ENCODE results near the gene PANK4. TPM values are rescaled to one million over a fixed set of nuclear protein-coding genes. Genes with fewer than 3 reads are reported as not detected.

The PANK4 gene
- polyA plus RNA-seq, 1 donor from 2014 or later = 19.4 TPM

- Mint-ChIP-seq H3K9me3 (no peaks in the 10 kb centered on the region), H3K4me1 (peaks cover 6 to 14% (median 9%) of the 10 kb centered on the region in 3 donors), H3K4me3 (no peak overlapping the region), H3K36me3 (no peaks in the 10 kb centered on the region), H3K27ac (no peak overlapping the region), H3K27me3 (no peaks in the 10 kb centered on the region)
Observed at GRCh38 chr1:2519729-2520128, 6.7 kb downstream of the PANK4 start.

GRCh38 chr1:2519029-2519685 is 7.2 kb downstream of the PANK4 start:
- no peaks in the 10 kb centered on the region for H3K27me3 Mint-ChIP-seq
- H3K36me3 Mint-ChIP-seq = no peaks in the 10 kb centered on the region
- no peaks in the 10 kb centered on the region for H3K9me3 Mint-ChIP-seq
- H3K4me3 Mint-ChIP-seq = no peak overlapping the region
- H3K27ac Mint-ChIP-seq = no peak overlapping the region
- peaks cover 0 to 10% (median 4%) of the 10 kb centered on the region in 3 donors for H3K4me1 Mint-ChIP-seq

GRCh38 chr1:2518528-2518927 is 7.9 kb downstream of the PANK4 start:
- no peaks in the 10 kb centered on the region for H3K36me3 Mint-ChIP-seq
- H3K9me3 Mint-ChIP-seq = no peaks in the 10 kb centered on the region
- no peak overlapping the region for H3K4me3 Mint-ChIP-seq
- peaks cover 0 to 6% (median 0%) of the 10 kb centered on the region in 3 donors for H3K4me1 Mint-ChIP-seq
- H3K27ac Mint-ChIP-seq = no peak overlapping the region
- H3K27me3 Mint-ChIP-seq = no peaks in the 10 kb centered on the region

- no peak overlapping the region for H3K4me3 Mint-ChIP-seq
- H3K4me1 Mint-ChIP-seq = peaks cover 0 to 4% (median 0%) of the 10 kb centered on the region in 3 donors
- no peaks in the 10 kb centered on the region for H3K36me3 Mint-ChIP-seq
- no peak overlapping the region for H3K27ac Mint-ChIP-seq
- no peaks in the 10 kb centered on the region for H3K27me3 Mint-ChIP-seq
- no peaks in the 10 kb centered on the region for H3K9me3 Mint-ChIP-seq
Observed at GRCh38 chr1:2517966-2518365, 8.4 kb downstream of the PANK4 start.

GRCh38 chr1:2516946-2517345 is 9.4 kb downstream of the PANK4 start:
- Mint-ChIP-seq H3K4me1 (no peaks in the 10 kb centered on the region), H3K9me3 (no peaks in the 10 kb centered on the region), H3K27me3 (no peaks in the 10 kb centered on the region), H3K4me3 (no peak overlapping the region), H3K36me3 (no peaks in the 10 kb centered on the region), H3K27ac (no peak overlapping the region)

- Mint-ChIP-seq H3K36me3 (no peaks in the 10 kb centered on the region), H3K27me3 (no peaks in the 10 kb centered on the region), H3K4me3 (no peak overlapping the region), H3K27ac (no peak overlapping the region), H3K4me1 (no peaks in the 10 kb centered on the region), H3K9me3 (no peaks in the 10 kb centered on the region)
Observed at GRCh38 chr1:2516124-2516523, 10.3 kb downstream of the PANK4 start.

- Mint-ChIP-seq H3K4me3 (no peak overlapping the region), H3K27me3 (no peaks in the 10 kb centered on the region), H3K4me1 (no peaks in the 10 kb centered on the region), H3K27ac (no peak overlapping the region), H3K9me3 (no peaks in the 10 kb centered on the region), H3K36me3 (no peaks in the 10 kb centered on the region)
Observed at GRCh38 chr1:2515763-2516080, 10.7 kb downstream of the PANK4 start.

GRCh38 chr1:2514863-2515762 is 11.3 kb downstream of the PANK4 start:
- Mint-ChIP-seq H3K9me3 (no peaks in the 10 kb centered on the region), H3K27ac (no peak overlapping the region), H3K4me3 (no peak overlapping the region), H3K36me3 (no peaks in the 10 kb centered on the region), H3K4me1 (no peaks in the 10 kb centered on the region), H3K27me3 (no peaks in the 10 kb centered on the region)

- H3K27ac Mint-ChIP-seq = no peak overlapping the region
- no peak overlapping the region for H3K4me3 Mint-ChIP-seq
- H3K4me1 Mint-ChIP-seq = no peaks in the 10 kb centered on the region
- no peaks in the 10 kb centered on the region for H3K9me3 Mint-ChIP-seq
- H3K27me3 Mint-ChIP-seq = no peaks in the 10 kb centered on the region
- no peaks in the 10 kb centered on the region for H3K36me3 Mint-ChIP-seq
Observed at GRCh38 chr1:2513939-2514652, 12.3 kb downstream of the PANK4 start.

- no peak overlapping the region for H3K4me3 Mint-ChIP-seq
- no peaks in the 10 kb centered on the region for H3K27me3 Mint-ChIP-seq
- no peaks in the 10 kb centered on the region for H3K36me3 Mint-ChIP-seq
- no peaks in the 10 kb centered on the region for H3K4me1 Mint-ChIP-seq
- no peaks in the 10 kb centered on the region for H3K9me3 Mint-ChIP-seq
- no peak overlapping the region for H3K27ac Mint-ChIP-seq
Observed at GRCh38 chr1:2512862-2513421, 13.5 kb downstream of the PANK4 start.

- no peaks in the 10 kb centered on the region for H3K36me3 Mint-ChIP-seq
- no peaks in the 10 kb centered on the region for H3K4me1 Mint-ChIP-seq
- no peaks in the 10 kb centered on the region for H3K27me3 Mint-ChIP-seq
- H3K9me3 Mint-ChIP-seq = no peaks in the 10 kb centered on the region
- H3K4me3 Mint-ChIP-seq = no peak overlapping the region
- H3K27ac Mint-ChIP-seq = no peak overlapping the region
Observed at GRCh38 chr1:2510366-2511155, 15.8 kb downstream of the PANK4 start.

- Mint-ChIP-seq H3K4me1 (no peaks in the 10 kb centered on the region), H3K9me3 (no peaks in the 10 kb centered on the region), H3K27me3 (no peaks in the 10 kb centered on the region), H3K36me3 (no peaks in the 10 kb centered on the region), H3K4me3 (no peak overlapping the region), H3K27ac (no peak overlapping the region)
Observed at GRCh38 chr1:2509589-2509988, 16.8 kb downstream of the PANK4 start.

- H3K36me3 Mint-ChIP-seq = no peaks in the 10 kb centered on the region
- H3K4me3 Mint-ChIP-seq = no peak overlapping the region
- H3K27ac Mint-ChIP-seq = no peak overlapping the region
- H3K27me3 Mint-ChIP-seq = no peaks in the 10 kb centered on the region
- no peaks in the 10 kb centered on the region for H3K9me3 Mint-ChIP-seq
- no peaks in the 10 kb centered on the region for H3K4me1 Mint-ChIP-seq
Observed at GRCh38 chr1:2508751-2509150, 17.6 kb downstream of the PANK4 start.

GRCh38 chr1:2508180-2508579 is 18.2 kb downstream of the PANK4 start:
- Mint-ChIP-seq H3K36me3 (no peaks in the 10 kb centered on the region), H3K4me1 (no peaks in the 10 kb centered on the region), H3K9me3 (no peaks in the 10 kb centered on the region), H3K27ac (no peak overlapping the region), H3K4me3 (no peak overlapping the region), H3K27me3 (no peaks in the 10 kb centered on the region)

GRCh38 chr1:2507744-2508155 is 18.6 kb downstream of the PANK4 start:
- H3K27ac Mint-ChIP-seq = no peak overlapping the region
- no peaks in the 10 kb centered on the region for H3K4me1 Mint-ChIP-seq
- no peaks in the 10 kb centered on the region for H3K9me3 Mint-ChIP-seq
- H3K36me3 Mint-ChIP-seq = no peaks in the 10 kb centered on the region
- no peaks in the 10 kb centered on the region for H3K27me3 Mint-ChIP-seq
- no peak overlapping the region for H3K4me3 Mint-ChIP-seq
